ENCODE data around the gene AP3B1.

- TF ChIP-seq, protein P1, sequence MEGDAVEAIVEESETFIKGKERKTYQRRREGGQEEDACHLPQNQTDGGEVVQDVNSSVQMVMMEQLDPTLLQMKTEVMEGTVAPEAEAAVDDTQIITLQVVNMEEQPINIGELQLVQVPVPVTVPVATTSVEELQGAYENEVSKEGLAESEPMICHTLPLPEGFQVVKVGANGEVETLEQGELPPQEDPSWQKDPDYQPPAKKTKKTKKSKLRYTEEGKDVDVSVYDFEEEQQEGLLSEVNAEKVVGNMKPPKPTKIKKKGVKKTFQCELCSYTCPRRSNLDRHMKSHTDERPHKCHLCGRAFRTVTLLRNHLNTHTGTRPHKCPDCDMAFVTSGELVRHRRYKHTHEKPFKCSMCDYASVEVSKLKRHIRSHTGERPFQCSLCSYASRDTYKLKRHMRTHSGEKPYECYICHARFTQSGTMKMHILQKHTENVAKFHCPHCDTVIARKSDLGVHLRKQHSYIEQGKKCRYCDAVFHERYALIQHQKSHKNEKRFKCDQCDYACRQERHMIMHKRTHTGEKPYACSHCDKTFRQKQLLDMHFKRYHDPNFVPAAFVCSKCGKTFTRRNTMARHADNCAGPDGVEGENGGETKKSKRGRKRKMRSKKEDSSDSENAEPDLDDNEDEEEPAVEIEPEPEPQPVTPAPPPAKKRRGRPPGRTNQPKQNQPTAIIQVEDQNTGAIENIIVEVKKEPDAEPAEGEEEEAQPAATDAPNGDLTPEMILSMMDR (IDR thresholded peaks at IDR 0.05; ENCODE audit: poor library complexity) = no peak
- no peak for TF ChIP-seq EZH2 (IDR thresholded peaks at IDR 0.05; ENCODE audit: borderline replicate concordance)
- TF ChIP-seq EZH2phosphoT487 (IDR thresholded peaks at IDR 0.05; ENCODE audit: low read depth, severe bottlenecking, unreplicated experiment) = no peak
Measured at GRCh38 chr5:78116167-78116566, 178.3 kb downstream of the AP3B1 start.
